ENCODE measurements around the gene KIF3A.

GRCh38 chr5:132775476-132775961 is 38.2 kb upstream of the KIF3A start:
- no peak for TF ChIP-seq CTCF (IDR thresholded peaks at IDR 0.05)
- TF ChIP-seq POLR2AphosphoS5 (IDR thresholded peaks at IDR 0.05), result no peak
- no peak for TF ChIP-seq POLR2A (IDR thresholded peaks at IDR 0.05)

Measured in prostate gland (tissue), 2 donors.